ENCODE measurements around the gene ALKBH5. TPM values are rescaled to one million over a fixed set of nuclear protein-coding genes. Genes with fewer than 3 reads are reported as not detected.

Gene ALKBH5
- total and polyA plus RNA-seq, 2 experiments from 2014 or later, result 32.2 to 117 TPM

DNA sequence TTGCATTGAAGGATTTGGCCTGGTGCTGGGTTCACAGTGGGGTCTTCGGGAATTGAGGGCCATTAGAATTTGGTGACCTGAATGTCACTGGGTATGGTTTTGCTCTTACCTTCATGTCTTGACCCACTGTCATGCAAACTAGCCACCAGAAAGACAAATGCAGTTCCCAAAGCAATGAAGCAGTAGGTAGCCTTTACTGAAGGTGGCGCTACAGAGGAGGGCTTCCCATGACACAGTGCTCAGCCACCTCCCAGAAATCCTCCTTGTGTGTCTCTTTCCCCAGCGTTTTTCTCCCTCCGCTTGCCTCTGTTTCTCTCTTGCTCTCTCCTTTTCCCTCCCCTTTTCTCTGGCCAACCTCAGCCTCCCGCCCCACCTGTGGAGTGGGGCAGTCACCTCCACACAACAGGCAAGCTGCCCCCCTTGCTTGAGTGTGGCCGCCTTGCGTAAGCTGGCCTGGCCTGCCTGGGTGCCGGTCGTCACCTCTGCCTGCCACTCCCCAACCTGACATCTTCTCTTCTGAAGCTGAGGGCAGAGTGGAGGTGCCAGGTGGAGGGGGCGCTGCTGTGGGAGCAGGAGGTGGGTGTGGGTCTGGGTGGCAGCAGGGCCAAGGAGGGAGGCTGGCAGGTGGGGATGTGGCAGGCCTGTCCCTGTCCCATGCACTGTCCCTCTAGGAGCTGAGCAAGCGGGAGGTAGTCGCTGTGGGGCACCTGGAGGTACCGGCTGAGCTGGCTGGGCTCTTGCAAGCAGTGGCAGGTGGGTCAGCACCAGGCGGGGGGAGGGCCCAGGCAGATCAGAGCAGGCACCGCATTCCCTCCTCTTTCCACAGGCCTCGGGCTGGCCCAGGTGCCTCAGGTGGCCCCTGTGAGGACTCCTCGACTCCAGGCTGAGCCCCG is 40.3 kb upstream of the ALKBH5 start:
- Mint-ChIP-seq H3K27me3 (ENCODE audit: insufficient read depth, low read depth, poor library complexity) (peaks cover 16% of the 10 kb centered on the region), H3K9me3 (no peaks in the 10 kb centered on the region), H3K4me3 (no peak overlapping the region; the same call in 2 of the 3 replicates), H3K36me3 (ENCODE audit: low read depth) (no peaks in the 10 kb centered on the region), H3K4me1 (peaks cover 12% of the 10 kb centered on the region), H3K27ac (peak overlapping the region; percentile 66; the same call in 1 of the 2 replicates)
- no peak overlapping the region; the same call in 1 of the 2 replicates for H3K4me2 ChIP-seq
- H2AFZ ChIP-seq, result peak overlapping the region; percentile 95
- TF ChIP-seq JUNB (IDR thresholded peaks at IDR 0.05; ENCODE audit: unreplicated experiment), result no peak
- TF ChIP-seq STAT1 (IDR thresholded peaks at IDR 0.05; ENCODE audit: unreplicated experiment), result no peak
- no peak for TF ChIP-seq ZNF114 (CRISPR knock-in tag; IDR thresholded peaks at IDR 0.05)
- TF ChIP-seq, protein P1, sequence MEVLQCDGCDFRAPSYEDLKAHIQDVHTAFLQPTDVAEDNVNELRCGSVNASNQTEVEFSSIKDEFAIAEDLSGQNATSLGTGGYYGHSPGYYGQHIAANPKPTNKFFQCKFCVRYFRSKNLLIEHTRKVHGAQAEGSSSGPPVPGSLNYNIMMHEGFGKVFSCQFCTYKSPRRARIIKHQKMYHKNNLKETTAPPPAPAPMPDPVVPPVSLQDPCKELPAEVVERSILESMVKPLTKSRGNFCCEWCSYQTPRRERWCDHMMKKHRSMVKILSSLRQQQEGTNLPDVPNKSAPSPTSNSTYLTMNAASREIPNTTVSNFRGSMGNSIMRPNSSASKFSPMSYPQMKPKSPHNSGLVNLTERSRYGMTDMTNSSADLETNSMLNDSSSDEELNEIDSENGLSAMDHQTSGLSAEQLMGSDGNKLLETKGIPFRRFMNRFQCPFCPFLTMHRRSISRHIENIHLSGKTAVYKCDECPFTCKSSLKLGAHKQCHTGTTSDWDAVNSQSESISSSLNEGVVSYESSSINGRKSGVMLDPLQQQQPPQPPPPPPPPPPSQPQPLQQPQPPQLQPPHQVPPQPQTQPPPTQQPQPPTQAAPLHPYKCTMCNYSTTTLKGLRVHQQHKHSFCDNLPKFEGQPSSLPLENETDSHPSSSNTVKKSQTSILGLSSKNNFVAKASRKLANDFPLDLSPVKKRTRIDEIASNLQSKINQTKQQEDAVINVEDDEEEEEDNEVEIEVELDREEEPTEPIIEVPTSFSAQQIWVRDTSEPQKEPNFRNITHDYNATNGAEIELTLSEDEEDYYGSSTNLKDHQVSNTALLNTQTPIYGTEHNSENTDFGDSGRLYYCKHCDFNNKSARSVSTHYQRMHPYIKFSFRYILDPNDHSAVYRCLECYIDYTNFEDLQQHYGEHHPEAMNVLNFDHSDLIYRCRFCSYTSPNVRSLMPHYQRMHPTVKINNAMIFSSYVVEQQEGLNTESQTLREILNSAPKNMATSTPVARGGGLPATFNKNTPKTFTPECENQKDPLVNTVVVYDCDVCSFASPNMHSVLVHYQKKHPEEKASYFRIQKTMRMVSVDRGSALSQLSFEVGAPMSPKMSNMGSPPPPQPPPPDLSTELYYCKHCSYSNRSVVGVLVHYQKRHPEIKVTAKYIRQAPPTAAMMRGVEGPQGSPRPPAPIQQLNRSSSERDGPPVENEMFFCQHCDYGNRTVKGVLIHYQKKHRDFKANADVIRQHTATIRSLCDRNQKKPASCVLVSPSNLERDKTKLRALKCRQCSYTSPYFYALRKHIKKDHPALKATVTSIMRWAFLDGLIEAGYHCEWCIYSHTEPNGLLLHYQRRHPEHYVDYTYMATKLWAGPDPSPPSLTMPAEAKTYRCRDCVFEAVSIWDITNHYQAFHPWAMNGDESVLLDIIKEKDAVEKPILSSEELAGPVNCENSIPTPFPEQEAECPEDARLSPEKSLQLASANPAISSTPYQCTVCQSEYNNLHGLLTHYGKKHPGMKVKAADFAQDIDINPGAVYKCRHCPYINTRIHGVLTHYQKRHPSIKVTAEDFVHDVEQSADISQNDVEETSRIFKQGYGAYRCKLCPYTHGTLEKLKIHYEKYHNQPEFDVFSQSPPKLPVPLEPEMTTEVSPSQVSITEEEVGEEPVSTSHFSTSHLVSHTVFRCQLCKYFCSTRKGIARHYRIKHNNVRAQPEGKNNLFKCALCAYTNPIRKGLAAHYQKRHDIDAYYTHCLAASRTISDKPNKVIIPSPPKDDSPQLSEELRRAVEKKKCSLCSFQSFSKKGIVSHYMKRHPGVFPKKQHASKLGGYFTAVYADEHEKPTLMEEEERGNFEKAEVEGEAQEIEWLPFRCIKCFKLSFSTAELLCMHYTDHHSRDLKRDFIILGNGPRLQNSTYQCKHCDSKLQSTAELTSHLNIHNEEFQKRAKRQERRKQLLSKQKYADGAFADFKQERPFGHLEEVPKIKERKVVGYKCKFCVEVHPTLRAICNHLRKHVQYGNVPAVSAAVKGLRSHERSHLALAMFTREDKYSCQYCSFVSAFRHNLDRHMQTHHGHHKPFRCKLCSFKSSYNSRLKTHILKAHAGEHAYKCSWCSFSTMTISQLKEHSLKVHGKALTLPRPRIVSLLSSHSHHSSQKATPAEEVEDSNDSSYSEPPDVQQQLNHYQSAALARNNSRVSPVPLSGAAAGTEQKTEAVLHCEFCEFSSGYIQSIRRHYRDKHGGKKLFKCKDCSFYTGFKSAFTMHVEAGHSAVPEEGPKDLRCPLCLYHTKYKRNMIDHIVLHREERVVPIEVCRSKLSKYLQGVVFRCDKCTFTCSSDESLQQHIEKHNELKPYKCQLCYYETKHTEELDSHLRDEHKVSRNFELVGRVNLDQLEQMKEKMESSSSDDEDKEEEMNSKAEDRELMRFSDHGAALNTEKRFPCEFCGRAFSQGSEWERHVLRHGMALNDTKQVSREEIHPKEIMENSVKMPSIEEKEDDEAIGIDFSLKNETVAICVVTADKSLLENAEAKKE (CRISPR knock-in tag; IDR thresholded peaks at IDR 0.05), result 0 out of 2 replicates have a peak, but pooled peaks have one; percentile 54
- no peak for TF ChIP-seq EZH2phosphoT487 (IDR thresholded peaks at IDR 0.05; ENCODE audit: unreplicated experiment)
- TF ChIP-seq, protein P2, sequence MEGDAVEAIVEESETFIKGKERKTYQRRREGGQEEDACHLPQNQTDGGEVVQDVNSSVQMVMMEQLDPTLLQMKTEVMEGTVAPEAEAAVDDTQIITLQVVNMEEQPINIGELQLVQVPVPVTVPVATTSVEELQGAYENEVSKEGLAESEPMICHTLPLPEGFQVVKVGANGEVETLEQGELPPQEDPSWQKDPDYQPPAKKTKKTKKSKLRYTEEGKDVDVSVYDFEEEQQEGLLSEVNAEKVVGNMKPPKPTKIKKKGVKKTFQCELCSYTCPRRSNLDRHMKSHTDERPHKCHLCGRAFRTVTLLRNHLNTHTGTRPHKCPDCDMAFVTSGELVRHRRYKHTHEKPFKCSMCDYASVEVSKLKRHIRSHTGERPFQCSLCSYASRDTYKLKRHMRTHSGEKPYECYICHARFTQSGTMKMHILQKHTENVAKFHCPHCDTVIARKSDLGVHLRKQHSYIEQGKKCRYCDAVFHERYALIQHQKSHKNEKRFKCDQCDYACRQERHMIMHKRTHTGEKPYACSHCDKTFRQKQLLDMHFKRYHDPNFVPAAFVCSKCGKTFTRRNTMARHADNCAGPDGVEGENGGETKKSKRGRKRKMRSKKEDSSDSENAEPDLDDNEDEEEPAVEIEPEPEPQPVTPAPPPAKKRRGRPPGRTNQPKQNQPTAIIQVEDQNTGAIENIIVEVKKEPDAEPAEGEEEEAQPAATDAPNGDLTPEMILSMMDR (conservative IDR thresholded peaks at IDR 0.05; ENCODE audit: low read depth in 2 of 2), result peak; percentile 71 to 88
- no peak for TF ChIP-seq NANOG (IDR thresholded peaks at IDR 0.05; ENCODE audit: borderline replicate concordance)
- peak; percentile 75 for ATAC-seq
- H3K27ac ChIP-seq (ENCODE audit: low read depth), result no peak overlapping the region
- no peaks in the 10 kb centered on the region for H3K4me1 ChIP-seq (ENCODE audit: insufficient read depth)
- H3K36me3 ChIP-seq (ENCODE audit: insufficient read depth), result no peaks in the 10 kb centered on the region
- no peaks in the 10 kb centered on the region for H3K79me2 ChIP-seq (replicated peaks; ENCODE audit: insufficient read depth)
- H3K4me3 ChIP-seq, result no peak overlapping the region
- DNase-seq (ENCODE audit: low spot score), result peak; percentile 90
- no peaks in the 10 kb centered on the region for H3K27me3 ChIP-seq (ENCODE audit: insufficient read depth)
- no peaks in the 10 kb centered on the region for H3K9me2 ChIP-seq (ENCODE audit: insufficient read depth)
- H4K20me1 ChIP-seq (replicated peaks; ENCODE audit: insufficient read depth), result no peaks in the 10 kb centered on the region
- H3F3A ChIP-seq (replicated peaks; ENCODE audit: low read depth), result no peaks in the 10 kb centered on the region

All from GM23338 (cell line).